ENCODE data around the gene WSB1. TPM values are rescaled to one million over a fixed set of nuclear protein-coding genes. Genes with fewer than 3 reads are reported as not detected.

WSB1 gene
- total and polyA plus RNA-seq, 2 donors (not counting 1 experiment from before 2014, with no cell fraction given), result 123 to 217 TPM

DNA sequence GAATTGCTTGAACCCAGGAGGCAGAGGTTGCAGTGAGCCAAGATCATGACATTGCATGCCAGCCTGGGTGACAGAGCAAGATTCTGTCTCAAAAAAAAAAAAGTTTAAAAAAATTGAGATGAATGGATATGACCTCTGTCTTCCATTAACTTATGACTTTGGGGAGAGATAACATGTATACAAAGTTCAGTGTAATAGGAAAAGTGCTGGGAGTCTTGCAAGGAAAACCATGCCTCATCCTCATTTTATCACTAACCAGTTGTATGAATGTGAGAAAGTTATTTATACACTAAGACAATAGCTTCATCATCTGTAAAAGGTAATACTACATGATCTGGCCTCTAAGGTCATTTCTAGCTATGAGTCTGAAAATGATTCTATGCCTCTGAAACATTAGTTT lies 10.2 kb upstream of the WSB1 start:
- peaks cover 57% of the 10 kb centered on the region for H3K4me1 Mint-ChIP-seq
- H3K9me3 ChIP-seq (ENCODE audit: control extremely low read depth in 1 of 3, control insufficient read depth in 2 of 3, insufficient read depth in 1 of 3, low read length in 2 of 3), result no peaks in the 10 kb centered on the region
- H3K4me3 Mint-ChIP-seq, result peak overlapping the region; percentile 53
- ChIA-PET POLR2A (interaction anchor here (3.1 kb wide), 1 partner anchor 10 kb away, joined by 24 read pairs; the partner anchor contains the start of gene WSB1), CTCF (interaction anchor here (0.6 to 5.7 kb wide), 6 partner anchors 9 to 47 kb away, joined by 3 to 20 read pairs (median 4); no protein-coding TSS in a partner anchor)
- H3K27me3 ChIP-seq (replicated peaks in 1 of 4; ENCODE audit: control extremely low read depth in 1 of 4, control insufficient read depth in 3 of 4, insufficient read depth in 4 of 4, low read length in 3 of 4), result no peaks in the 10 kb centered on the region
- H3K27me3 Mint-ChIP-seq, result no peaks in the 10 kb centered on the region
- H4K20me1 ChIP-seq (ENCODE audit: control insufficient read depth, insufficient read depth, low read length, poor library complexity, severe bottlenecking), result no peaks in the 10 kb centered on the region
- no peak for ATAC-seq (ENCODE audit: low read depth)
- DNase-seq, result no peak
- H3K9me3 Mint-ChIP-seq (ENCODE audit: insufficient read depth), result no peaks in the 10 kb centered on the region
- intact Hi-C loops (cut with micrococcal nuclease), result no loop called here
- H3K36me3 ChIP-seq (replicated peaks in 1 of 2; ENCODE audit: control extremely low read depth in 1 of 2, control insufficient read depth in 1 of 2, extremely low read depth in 1 of 2, insufficient read depth in 2 of 2, low read length in 1 of 2), result no peaks in the 10 kb centered on the region
- H2AFZ ChIP-seq (ENCODE audit: insufficient read depth, low read depth, low read length, poor library complexity, severe bottlenecking), result no peak overlapping the region
- H3K4me1 ChIP-seq (ENCODE audit: control insufficient read depth in 2 of 2, insufficient read depth in 2 of 2, low read length in 2 of 2), result peaks cover 60 to 62% of the 10 kb centered on the region in 2 donors
- H3K27ac ChIP-seq (ENCODE audit: low read length in 2 of 2), result peak overlapping the region; percentile 80 to 83
- H3K4me2 ChIP-seq (replicated peaks; ENCODE audit: low read depth, low read length, poor library complexity, severe bottlenecking), result peak overlapping the region; percentile 67
- peak overlapping the region; percentile 75 for H3K27ac Mint-ChIP-seq
- no peak overlapping the region for H3K9ac ChIP-seq (ENCODE audit: low read length)
- no peak overlapping the region for H3K4me3 ChIP-seq (ENCODE audit: control extremely low read depth in 1 of 5, extremely low read depth in 1 of 5, insufficient read depth in 1 of 5, low read depth in 2 of 5, low read length in 4 of 5)
- H3K79me2 ChIP-seq (ENCODE audit: control insufficient read depth, insufficient read depth, low read length), result no peaks in the 10 kb centered on the region
- no peak for TF ChIP-seq EZH2 (IDR thresholded peaks at IDR 0.05; ENCODE audit: borderline replicate concordance, insufficient read depth, low read depth, low read length, poor library complexity, severe bottlenecking)

DNA sequence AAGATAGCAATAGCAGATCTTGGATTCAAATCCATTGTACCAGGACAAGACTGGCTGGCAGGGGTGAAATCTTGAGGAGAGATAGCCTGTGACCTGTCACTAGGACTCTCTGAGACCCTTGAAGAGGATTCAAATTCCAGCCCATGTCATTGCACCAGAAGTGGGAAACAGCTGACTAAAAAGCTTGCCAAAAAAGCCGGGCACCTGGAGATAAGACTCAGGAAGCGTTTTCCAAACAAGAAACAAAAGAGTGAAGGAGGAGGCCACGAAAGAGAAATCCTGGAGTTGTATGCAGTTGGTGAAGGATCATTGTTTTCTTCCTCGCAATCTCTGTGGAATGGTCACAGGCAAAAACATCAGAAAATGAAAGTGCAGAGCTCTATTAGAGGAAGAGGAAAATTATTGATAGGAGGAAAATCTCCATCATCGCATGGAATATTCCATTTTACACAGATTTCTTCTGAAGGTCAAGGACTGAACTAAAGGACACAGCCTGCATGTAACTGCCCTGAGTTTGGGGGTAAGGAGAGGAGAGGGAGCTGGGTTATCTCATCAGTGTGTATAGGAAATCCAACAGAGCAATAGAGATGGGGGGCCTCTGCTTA lies 9.0 kb upstream of the WSB1 start:
- DNase-seq (no peak), ATAC-seq (ENCODE audit: low read depth) (no peak)
- TF ChIP-seq, protein P1, sequence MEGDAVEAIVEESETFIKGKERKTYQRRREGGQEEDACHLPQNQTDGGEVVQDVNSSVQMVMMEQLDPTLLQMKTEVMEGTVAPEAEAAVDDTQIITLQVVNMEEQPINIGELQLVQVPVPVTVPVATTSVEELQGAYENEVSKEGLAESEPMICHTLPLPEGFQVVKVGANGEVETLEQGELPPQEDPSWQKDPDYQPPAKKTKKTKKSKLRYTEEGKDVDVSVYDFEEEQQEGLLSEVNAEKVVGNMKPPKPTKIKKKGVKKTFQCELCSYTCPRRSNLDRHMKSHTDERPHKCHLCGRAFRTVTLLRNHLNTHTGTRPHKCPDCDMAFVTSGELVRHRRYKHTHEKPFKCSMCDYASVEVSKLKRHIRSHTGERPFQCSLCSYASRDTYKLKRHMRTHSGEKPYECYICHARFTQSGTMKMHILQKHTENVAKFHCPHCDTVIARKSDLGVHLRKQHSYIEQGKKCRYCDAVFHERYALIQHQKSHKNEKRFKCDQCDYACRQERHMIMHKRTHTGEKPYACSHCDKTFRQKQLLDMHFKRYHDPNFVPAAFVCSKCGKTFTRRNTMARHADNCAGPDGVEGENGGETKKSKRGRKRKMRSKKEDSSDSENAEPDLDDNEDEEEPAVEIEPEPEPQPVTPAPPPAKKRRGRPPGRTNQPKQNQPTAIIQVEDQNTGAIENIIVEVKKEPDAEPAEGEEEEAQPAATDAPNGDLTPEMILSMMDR (IDR thresholded peaks at IDR 0.05), result no peak
- no peak for TF ChIP-seq EZH2 (IDR thresholded peaks at IDR 0.05; ENCODE audit: borderline replicate concordance, insufficient read depth, low read depth, low read length, poor library complexity, severe bottlenecking)
- H3K4me3 ChIP-seq (ENCODE audit: control extremely low read depth in 1 of 5, extremely low read depth in 1 of 5, insufficient read depth in 1 of 5, low read depth in 2 of 5, low read length in 4 of 5), result peak overlapping the region in 1 of 5 experiments; percentile 15
- CTCF ChIA-PET, result interaction anchor here (0.8 to 5.7 kb wide), 3 partner anchors 9 to 48 kb away, joined by 3 to 20 read pairs (median 5); partner anchors contain the start of gene WSB1
- no peaks in the 10 kb centered on the region for H3K36me3 ChIP-seq (replicated peaks in 1 of 2; ENCODE audit: control extremely low read depth in 1 of 2, control insufficient read depth in 1 of 2, extremely low read depth in 1 of 2, insufficient read depth in 2 of 2, low read length in 1 of 2)
- H2AFZ ChIP-seq (ENCODE audit: insufficient read depth, low read depth, low read length, poor library complexity, severe bottlenecking), result peak overlapping the region; percentile 43
- H3K79me2 ChIP-seq (ENCODE audit: control insufficient read depth, insufficient read depth, low read length), result no peaks in the 10 kb centered on the region
- H3K27me3 ChIP-seq (replicated peaks in 1 of 4; ENCODE audit: control extremely low read depth in 1 of 4, control insufficient read depth in 3 of 4, insufficient read depth in 4 of 4, low read length in 3 of 4), result no peaks in the 10 kb centered on the region
- Mint-ChIP-seq H3K27ac (peak overlapping the region; percentile 21), H3K4me3 (peak overlapping the region; percentile 62), H3K9me3 (ENCODE audit: insufficient read depth) (no peaks in the 10 kb centered on the region), H3K27me3 (no peaks in the 10 kb centered on the region), H3K4me1 (peaks cover 57% of the 10 kb centered on the region)
- H4K20me1 ChIP-seq (ENCODE audit: control insufficient read depth, insufficient read depth, low read length, poor library complexity, severe bottlenecking), result no peaks in the 10 kb centered on the region
- WGBS (ENCODE audit: insufficient coverage), result 66% methylated on average over 4 of the region's 5 CpGs
- no peaks in the 10 kb centered on the region for H3K9me3 ChIP-seq (ENCODE audit: control extremely low read depth in 1 of 3, control insufficient read depth in 2 of 3, insufficient read depth in 1 of 3, low read length in 2 of 3)
- H3K4me1 ChIP-seq (ENCODE audit: control insufficient read depth in 2 of 2, insufficient read depth in 2 of 2, low read length in 2 of 2), result peaks cover 59 to 60% of the 10 kb centered on the region in 2 donors
- H3K9ac ChIP-seq (ENCODE audit: low read length), result no peak overlapping the region
- H3K27ac ChIP-seq (ENCODE audit: low read length in 2 of 2), result peak overlapping the region in 1 of 2 donors; percentile 20
- H3K4me2 ChIP-seq (replicated peaks; ENCODE audit: low read depth, low read length, poor library complexity, severe bottlenecking), result peak overlapping the region; percentile 19
- intact Hi-C loops (cut with micrococcal nuclease), result no loop called here
- POLR2A ChIA-PET, result interaction anchor here (0.7 kb wide), 5 partner anchors 10 to 608 kb away, joined by 3 to 16 read pairs (median 9); no protein-coding TSS in a partner anchor

Data from B cell (primary cell).